Natural killer cell (primary cell): ENCODE data around the gene FNDC3B. TPM values are rescaled to one million over a fixed set of nuclear protein-coding genes. Genes with fewer than 3 reads are reported as not detected.

ENCODE experiments used
- ATAC-seq, 3 donors: fragments of 150-1000 bp in 2 of 3; fragments of 200-7000 bp in 1 of 3; cut with Tn5 transposase; 1 replicate in 1 of 3; 2 replicates in 2 of 3; pipeline ENCODE4 v1.10.0; 2021; ENCODE audit warnings: mild to moderate bottlenecking in 2 of 3, moderate library complexity in 2 of 3
- DNase-seq, 2 donors: peaks; one replicate each; pipeline versions ENCODE4 v3.0.0 to v3.0.0-alpha.2; 2013 to 2021; ENCODE audit warnings: mixed read lengths in 1 of 2
- H3K27ac ChIP-seq: one replicate; pipeline ENCODE4 v1.5.1; 2013; ENCODE audit warnings: mild to moderate bottlenecking, low read length
- H3K27me3 ChIP-seq: one replicate; pipeline ENCODE4 v1.6.1; 2013; ENCODE audit warnings: low read length; ENCODE audit not compliant: control insufficient read depth, insufficient read depth
- H3K36me3 ChIP-seq: one replicate; pipeline ENCODE4 v1.6.1; 2013; ENCODE audit warnings: low read length; ENCODE audit not compliant: control insufficient read depth, insufficient read depth
- H3K4me1 ChIP-seq: one replicate; pipeline ENCODE4 v1.6.1; 2013; ENCODE audit warnings: low read length; ENCODE audit not compliant: control insufficient read depth, insufficient read depth
- H3K4me3 ChIP-seq: one replicate; pipeline ENCODE4 v1.5.1; 2013; ENCODE audit warnings: low read length
- H3K9me3 ChIP-seq: one replicate; pipeline ENCODE4 v1.6.1; 2013; ENCODE audit warnings: low read length; ENCODE audit not compliant: control insufficient read depth, insufficient read depth
- H3K27ac Mint-ChIP-seq, 2 donors: one replicate each; pipeline ENCODE4 v1.8.0; 2022; ENCODE audit warnings: mild to moderate bottlenecking in 2 of 2, mixed read lengths in 2 of 2, moderate library complexity in 1 of 2
- H3K27me3 Mint-ChIP-seq, 2 donors: one replicate each; pipeline ENCODE4 v1.8.0; 2022; ENCODE audit warnings: low read depth in 2 of 2, mixed read lengths in 2 of 2
- H3K36me3 Mint-ChIP-seq: one replicate; pipeline ENCODE4 v1.8.0; 2022; ENCODE audit warnings: mixed read lengths
- H3K4me1 Mint-ChIP-seq, 2 donors: one replicate each; pipeline ENCODE4 v1.8.0; 2022; ENCODE audit warnings: mixed read lengths in 2 of 2
- H3K4me3 Mint-ChIP-seq: one replicate; pipeline ENCODE4 v1.8.0; 2022; ENCODE audit warnings: mild to moderate bottlenecking, moderate library complexity, mixed read lengths
- H3K9me3 Mint-ChIP-seq, 2 donors: one replicate each; pipeline ENCODE4 v1.8.0; 2022; ENCODE audit warnings: mixed read lengths in 2 of 2
- WGBS: methylation state at CpG from one replicate; pipeline ENCODE4 v1.1.7; 2013; ENCODE audit warnings: missing lambda C conversion rate; ENCODE audit not compliant: insufficient coverage; 5-methylcytosine and 5-hydroxymethylcytosine counted together
- intact Hi-C: fragments of 100-400 bp; cut with micrococcal nuclease; formaldehyde crosslinking; loops from one replicate; pipeline ENCODE4 v1.14.2; 2022
- total RNA-seq, 4 donors: library from RNA; stranded (reverse); fragments of 120-200 nt in 1 of 4; gene quantifications; one replicate each; pipeline versions ENCODE4 v1.2.3 to v1.2.4, GENCODE V29; 2013 to 2022
- TF ChIP-seq, protein P1 (sequence below): fragments of 200-600 bp; IDR thresholded peaks from one replicate; pipeline ENCODE4 v1.8.0; 2022; ENCODE audit warnings: antibody characterized with exemption

FNDC3B gene
- total RNA-seq, 3 donors from 2014 or later (not counting 1 experiment from before 2014, with no cell fraction given) = 154 to 214 (median 206) TPM

GRCh38 chr3:172164620-172165362 is 125.4 kb downstream of the FNDC3B start:
- Mint-ChIP-seq H3K4me3 (no peak overlapping the region), H3K4me1 (peaks cover 50 to 68% of the 10 kb centered on the region in 2 donors), H3K27me3 (no peaks in the 10 kb centered on the region), H3K36me3 (no peaks in the 10 kb centered on the region), H3K9me3 (no peaks in the 10 kb centered on the region), H3K27ac (peak overlapping the region in 1 of 2 donors; percentile 64)
- Histone ChIP-seq H3K9me3 (no peaks in the 10 kb centered on the region), H3K4me3 (no peak overlapping the region), H3K27ac (no peak overlapping the region), H3K36me3 (no peaks in the 10 kb centered on the region), H3K4me1 (peaks cover 11% of the 10 kb centered on the region), H3K27me3 (no peaks in the 10 kb centered on the region)
- ATAC-seq = no peak
- TF ChIP-seq, protein P1, sequence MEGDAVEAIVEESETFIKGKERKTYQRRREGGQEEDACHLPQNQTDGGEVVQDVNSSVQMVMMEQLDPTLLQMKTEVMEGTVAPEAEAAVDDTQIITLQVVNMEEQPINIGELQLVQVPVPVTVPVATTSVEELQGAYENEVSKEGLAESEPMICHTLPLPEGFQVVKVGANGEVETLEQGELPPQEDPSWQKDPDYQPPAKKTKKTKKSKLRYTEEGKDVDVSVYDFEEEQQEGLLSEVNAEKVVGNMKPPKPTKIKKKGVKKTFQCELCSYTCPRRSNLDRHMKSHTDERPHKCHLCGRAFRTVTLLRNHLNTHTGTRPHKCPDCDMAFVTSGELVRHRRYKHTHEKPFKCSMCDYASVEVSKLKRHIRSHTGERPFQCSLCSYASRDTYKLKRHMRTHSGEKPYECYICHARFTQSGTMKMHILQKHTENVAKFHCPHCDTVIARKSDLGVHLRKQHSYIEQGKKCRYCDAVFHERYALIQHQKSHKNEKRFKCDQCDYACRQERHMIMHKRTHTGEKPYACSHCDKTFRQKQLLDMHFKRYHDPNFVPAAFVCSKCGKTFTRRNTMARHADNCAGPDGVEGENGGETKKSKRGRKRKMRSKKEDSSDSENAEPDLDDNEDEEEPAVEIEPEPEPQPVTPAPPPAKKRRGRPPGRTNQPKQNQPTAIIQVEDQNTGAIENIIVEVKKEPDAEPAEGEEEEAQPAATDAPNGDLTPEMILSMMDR = no peak
- WGBS = 96% methylated on average over 4 of the region's 6 CpGs
- intact Hi-C loops = no loop called here
- DNase-seq = no peak

DNA sequence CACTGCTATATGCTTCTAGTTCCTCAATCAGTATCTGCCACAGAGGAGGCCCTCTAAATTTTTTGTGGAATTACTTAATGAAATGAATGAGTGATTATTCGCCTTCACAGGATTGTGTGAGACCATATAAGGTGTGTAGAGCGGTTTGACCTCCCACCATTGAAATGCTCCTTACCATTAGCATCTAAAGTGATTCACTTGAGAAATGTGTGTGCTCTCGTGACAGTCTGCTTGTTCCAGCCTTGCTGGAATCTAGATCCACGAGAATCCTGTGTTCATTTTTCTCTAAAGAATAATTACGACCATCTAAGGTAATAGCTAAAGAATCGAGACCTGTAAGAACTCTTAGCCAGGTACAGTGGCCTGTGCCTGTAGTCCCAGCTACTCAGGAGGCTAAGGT is 126.9 kb downstream of the FNDC3B start:
- Histone ChIP-seq H3K4me1 (peaks cover 4% of the 10 kb centered on the region), H3K4me3 (no peak overlapping the region), H3K27me3 (no peaks in the 10 kb centered on the region), H3K9me3 (no peaks in the 10 kb centered on the region), H3K27ac (no peak overlapping the region), H3K36me3 (peaks cover 4% of the 10 kb centered on the region)
- Mint-ChIP-seq H3K27me3 (no peaks in the 10 kb centered on the region), H3K27ac (no peak overlapping the region), H3K36me3 (no peaks in the 10 kb centered on the region), H3K9me3 (no peaks in the 10 kb centered on the region), H3K4me3 (no peak overlapping the region), H3K4me1 (peaks cover 48 to 66% of the 10 kb centered on the region in 2 donors)
- DNase-seq (no peak), ATAC-seq (no peak)
- WGBS = 94% methylated on average over 6 of the region's 6 CpGs
- TF ChIP-seq, protein P1 = no peak
- intact Hi-C loops = no loop called here

GRCh38 chr3:172166890-172167289 is 127.5 kb downstream of the FNDC3B start:
- Histone ChIP-seq H3K9me3 (no peaks in the 10 kb centered on the region), H3K36me3 (peaks cover 4% of the 10 kb centered on the region), H3K27ac (no peak overlapping the region), H3K4me3 (no peak overlapping the region), H3K4me1 (peaks cover 4% of the 10 kb centered on the region), H3K27me3 (no peaks in the 10 kb centered on the region)
- no peaks in the 10 kb centered on the region for H3K36me3 Mint-ChIP-seq
- ATAC-seq (no peak), DNase-seq (no peak)
- intact Hi-C loops = no loop called here
- no peak overlapping the region for H3K27ac Mint-ChIP-seq
- 98% methylated on average over 6 of the region's 9 CpGs for WGBS
- TF ChIP-seq, protein P1 = no peak
- no peaks in the 10 kb centered on the region for H3K27me3 Mint-ChIP-seq
- no peak overlapping the region for H3K4me3 Mint-ChIP-seq
- peaks cover 48 to 65% of the 10 kb centered on the region in 2 donors for H3K4me1 Mint-ChIP-seq
- no peaks in the 10 kb centered on the region for H3K9me3 Mint-ChIP-seq
